ENCODE data around the gene CAPN5.
"Not testable (repeated sequence)": the region's sequence is repeated elsewhere in the genome, so short reads cannot be mapped to it uniquely, and the experiment has no call there.

Gene CAPN5

DNA sequence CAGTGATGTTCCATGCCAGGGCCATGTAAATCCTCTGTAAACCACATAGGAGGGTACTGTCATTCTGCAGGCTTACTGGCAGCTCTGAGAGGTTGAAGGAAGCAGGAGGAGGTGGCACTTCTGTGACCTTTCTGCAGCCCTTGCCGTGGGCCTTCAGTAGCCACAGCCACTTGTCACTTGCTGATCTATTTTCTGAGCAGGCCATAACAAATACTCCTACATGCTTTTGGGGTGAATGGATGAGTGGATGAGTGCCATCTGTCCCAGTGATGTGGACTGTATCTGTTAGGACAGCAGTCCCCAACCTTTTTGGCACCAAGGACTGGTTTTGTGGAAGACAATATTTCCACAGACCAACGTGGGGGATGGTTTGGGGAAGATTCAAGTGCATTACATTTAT is 22.4 kb upstream of the CAPN5 start:
- DNase-seq (ENCODE audit: low read depth): no peak

GRCh38 chr11:77044886-77045285 is 21.9 kb upstream of the CAPN5 start:
- DNase-seq (ENCODE audit: low read depth): no peak

DNA sequence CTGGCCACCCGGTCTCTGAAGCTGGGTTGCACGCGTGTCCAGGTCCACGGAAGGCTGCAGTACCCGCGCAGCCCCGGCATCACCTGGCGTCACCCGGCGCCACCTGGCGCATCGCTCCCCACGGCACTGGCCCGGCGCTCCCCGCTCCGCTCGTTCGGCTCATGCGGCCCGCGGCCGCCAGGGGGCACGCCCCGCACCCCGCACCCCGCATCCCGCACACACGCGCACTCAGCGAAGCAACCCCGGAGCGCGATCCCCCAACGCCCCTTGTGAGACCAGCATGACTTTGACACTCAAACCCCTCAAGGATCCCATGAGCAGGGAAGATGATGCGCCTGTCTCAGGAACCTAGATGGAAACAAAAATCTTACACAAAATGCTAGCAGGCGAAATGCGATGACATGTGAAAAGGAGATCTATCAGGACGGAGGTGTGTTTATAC is 20.7 kb upstream of the CAPN5 start:
- DNase-seq (ENCODE audit: low read depth): peak; percentile 33

GRCh38 chr11:77047007-77047927 is 19.5 kb upstream of the CAPN5 start:
- DNase-seq (ENCODE audit: low read depth): peak; percentile 82

DNA sequence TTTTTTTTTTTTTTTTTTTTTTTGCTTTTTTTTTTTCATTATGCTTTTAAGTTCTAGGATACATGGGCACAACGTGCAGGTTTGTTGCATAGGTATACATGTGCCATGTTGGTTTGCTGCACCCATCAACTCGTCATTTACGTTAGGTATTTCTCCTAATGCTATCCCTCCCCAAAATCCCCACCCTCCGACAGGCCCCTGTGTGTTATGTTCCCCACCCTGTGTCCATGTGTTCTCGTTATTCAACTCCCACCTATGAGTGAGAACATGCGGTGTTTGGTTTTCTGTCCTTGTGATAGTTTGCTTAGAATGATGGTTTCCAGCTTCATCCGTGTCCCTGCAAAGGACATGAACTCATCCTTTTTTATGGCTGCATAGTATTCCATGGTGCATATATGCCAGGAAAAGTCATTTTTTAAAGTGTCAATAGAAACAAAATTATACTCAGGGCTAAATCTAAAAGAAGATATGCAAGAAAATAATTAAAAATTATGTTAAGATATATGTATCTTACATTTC is 18.8 kb upstream of the CAPN5 start:
- DNase-seq (ENCODE audit: low read depth): not testable (repeated sequence)

DNA sequence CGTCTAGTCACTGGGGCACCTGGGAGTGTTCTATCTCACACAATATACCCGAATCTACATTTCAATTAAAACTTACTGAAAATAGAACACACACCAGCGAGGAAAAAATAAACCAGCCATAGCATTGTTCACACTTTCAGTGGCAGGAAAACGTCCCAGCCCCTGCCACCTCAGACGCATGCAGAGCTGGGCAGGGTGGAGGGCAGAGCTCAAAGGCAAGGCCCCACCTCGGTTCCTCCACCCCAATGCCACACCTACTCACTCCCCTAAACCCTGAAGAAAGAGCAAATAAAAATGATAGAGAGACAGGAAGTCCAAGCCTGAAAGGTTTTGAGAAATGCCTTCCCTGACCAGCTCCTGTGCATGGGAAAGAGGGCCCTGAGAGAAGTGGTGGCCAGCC is 17.7 kb upstream of the CAPN5 start:
- no peak for DNase-seq (ENCODE audit: low read depth)

- no peak for DNase-seq (ENCODE audit: low read depth)
These were observed 15.3 kb upstream of the CAPN5 start for GRCh38 chr11:77051511-77051910.

- no peak for DNase-seq (ENCODE audit: low read depth)
These were observed 14.3 kb upstream of the CAPN5 start for GRCh38 chr11:77052518-77052917.

DNA sequence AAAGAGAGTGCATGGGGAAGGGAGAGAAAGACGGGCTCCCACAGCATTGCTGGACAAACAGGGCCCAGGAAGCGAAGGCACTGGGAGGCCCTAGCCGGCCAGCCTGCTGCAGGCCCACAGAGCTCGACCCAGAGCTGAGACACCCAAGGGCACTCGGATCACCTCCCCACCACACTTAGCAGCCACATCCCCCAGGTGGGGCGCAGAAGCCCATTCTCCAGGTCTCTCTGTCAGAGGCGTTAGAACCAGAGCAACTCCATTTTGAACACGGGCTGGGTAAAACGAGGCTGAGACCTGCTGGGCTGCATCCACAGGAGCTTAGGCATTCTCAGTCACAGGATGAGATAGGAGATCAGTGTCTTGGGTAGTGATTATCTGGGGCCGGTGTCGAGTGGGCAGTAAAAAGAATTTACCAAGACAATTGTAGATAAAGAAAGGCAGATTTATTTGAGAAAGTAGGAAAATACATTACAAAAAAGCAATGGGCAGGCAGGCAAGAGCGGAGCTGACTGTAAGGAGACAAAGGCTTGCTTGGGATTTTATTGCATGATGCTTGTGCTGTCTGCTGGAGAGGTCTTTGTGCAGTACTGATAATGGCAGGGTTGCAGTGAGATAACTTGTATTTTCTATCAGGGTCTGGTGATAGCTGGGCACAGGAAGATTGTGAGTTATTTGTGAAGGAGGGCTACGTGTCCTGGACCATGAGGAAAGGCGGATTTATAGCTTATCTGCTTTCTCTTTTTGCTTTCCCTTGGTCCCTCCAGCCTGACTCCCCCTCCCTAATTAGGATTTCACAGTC is 13.4 kb upstream of the CAPN5 start:
- no peak for DNase-seq (ENCODE audit: low read depth)

DNA sequence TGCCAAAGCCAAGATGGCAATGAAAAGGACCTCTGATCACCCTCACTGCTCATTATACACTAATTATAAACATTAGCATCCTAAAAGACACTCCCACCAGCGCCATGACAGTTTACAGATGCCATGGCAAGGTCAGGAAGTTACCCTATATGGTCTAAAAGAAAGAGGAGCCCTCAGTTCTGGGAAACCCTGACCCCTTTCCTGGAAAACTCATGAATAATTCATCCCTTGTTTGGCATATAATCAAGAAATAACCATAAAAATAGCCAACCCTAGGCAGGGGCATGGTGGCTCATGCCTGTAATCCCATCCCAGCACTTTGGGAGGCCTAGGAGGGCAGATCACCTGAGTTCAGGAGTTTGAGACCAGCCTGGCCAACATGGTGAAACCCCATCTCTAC is 12.7 kb upstream of the CAPN5 start:
- no peak for DNase-seq (ENCODE audit: low read depth)

DNA sequence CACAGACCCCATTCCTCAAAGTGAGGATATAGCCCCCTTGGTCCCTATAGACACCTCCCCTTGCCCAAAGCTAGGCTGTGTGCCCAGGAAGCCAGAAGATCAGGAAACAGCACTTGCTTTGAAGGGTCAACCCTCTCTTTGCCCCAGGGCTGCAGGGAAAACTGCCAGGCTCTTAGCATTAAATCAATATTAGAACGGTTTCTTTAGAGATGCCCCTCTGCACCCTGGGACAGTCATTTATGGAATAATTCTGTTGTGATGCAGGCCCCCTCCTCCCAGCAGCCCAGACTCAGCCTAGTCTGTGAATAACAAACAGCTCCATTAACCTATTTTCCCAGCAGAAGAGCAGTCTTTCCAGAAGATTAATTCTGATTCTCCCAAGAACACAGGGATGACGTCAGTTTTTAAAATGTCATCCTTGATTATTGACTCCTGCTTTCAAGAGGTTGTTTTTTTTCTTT is 11.6 kb upstream of the CAPN5 start:
- no peak for DNase-seq (ENCODE audit: low read depth)

GRCh38 chr11:77055913-77056312 is 10.9 kb upstream of the CAPN5 start:
- DNase-seq (ENCODE audit: low read depth): no peak

GRCh38 chr11:77056814-77057402 is 9.9 kb upstream of the CAPN5 start:
- no peak for DNase-seq (ENCODE audit: low read depth)

GRCh38 chr11:77057938-77058474 is 8.8 kb upstream of the CAPN5 start:
- no peak for DNase-seq (ENCODE audit: low read depth)

GRCh38 chr11:77058900-77059299 is 7.9 kb upstream of the CAPN5 start:
- DNase-seq (ENCODE audit: low read depth): no peak

GRCh38 chr11:77059806-77060205 is 7.0 kb upstream of the CAPN5 start:
- no peak for DNase-seq (ENCODE audit: low read depth)

DNA sequence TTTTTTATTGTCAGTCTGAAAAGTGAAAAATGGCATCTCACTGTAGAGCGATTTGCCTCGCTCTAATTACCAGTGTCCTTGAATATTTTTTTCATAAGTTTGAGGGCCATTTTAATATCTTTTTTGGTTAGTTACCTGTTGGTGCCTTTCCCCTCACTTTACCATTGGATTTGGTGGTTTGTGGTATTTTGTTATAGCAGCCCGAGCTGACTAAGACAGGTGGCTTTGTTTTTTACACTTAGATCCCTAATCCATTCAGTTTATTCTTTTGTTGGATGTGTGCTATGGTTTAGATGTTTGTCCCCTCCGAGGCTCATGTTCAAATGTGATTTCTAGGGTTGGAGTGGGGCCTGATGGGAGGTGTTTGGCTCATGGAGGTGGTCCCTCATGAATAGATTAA is 6.5 kb upstream of the CAPN5 start:
- DNase-seq (ENCODE audit: low read depth): no peak

- DNase-seq (ENCODE audit: low read depth): not testable (repeated sequence)
These were observed 5.5 kb upstream of the CAPN5 start for GRCh38 chr11:77061258-77061657.

DNA sequence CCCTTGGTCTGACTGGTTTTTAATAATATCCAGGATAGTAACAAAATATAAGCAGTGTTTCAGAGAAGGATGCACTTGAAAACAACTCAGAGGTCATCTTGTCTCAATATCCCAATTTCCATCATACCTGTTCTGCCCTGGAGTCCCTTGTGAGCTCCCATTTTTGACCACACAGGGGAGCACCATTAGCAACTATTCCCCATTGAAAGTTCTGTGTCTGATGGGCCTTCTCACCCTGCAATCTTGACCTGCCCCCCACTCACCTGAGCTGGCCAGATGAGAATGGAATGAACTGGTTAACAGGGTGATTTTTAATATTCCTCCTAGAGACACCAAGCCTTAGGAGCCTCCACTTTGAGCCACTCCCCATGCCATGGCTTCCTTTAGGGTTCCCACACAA is 3.8 kb upstream of the CAPN5 start:
- no peak for DNase-seq (ENCODE audit: low read depth)

- no peak for DNase-seq (ENCODE audit: low read depth)
These were observed 3.4 kb upstream of the CAPN5 start for GRCh38 chr11:77063407-77063806.

- no peak for DNase-seq (ENCODE audit: low read depth)
These were observed 2.9 kb upstream of the CAPN5 start for GRCh38 chr11:77063861-77064260.

DNA sequence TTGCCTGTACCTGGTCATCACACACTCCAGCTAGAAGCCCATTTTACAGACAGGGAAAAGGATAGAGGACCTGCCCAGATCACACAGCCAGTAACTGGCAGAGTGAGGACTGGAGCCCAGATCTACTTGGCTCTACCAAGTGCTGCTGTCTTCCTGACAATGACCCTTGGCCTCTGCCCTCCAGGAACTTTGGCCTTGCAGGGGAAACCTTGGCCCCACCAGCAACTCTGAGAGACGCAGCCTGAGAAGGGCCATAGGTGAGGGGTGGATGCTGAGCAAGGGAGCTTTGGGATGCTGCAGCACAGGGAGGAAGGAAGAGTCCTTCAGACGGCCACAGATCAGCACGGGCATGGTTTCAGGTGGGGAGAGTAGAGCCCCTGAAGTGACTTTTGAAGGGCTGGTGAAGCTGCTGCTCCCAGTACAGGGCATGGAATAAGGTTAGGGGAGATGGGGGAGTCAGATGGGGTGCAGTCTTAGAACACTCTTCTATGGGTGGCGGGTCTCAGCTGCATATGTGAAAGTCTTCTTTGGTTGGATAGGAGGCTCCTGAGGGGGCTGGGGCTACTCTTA is 2.0 kb upstream of the CAPN5 start:
- DNase-seq (ENCODE audit: low read depth): no peak
